BJ (cell line): Measurements from ENCODE around the gene PIGT. TPM values are rescaled to one million over a fixed set of nuclear protein-coding genes. Genes with fewer than 3 reads are reported as not detected.

Source experiments
- CTCF ChIA-PET: fragments of 350-600 bp; formaldehyde crosslinking; extraction: SDS; loops from one replicate; lab custom pipeline; 2021; ENCODE audit warnings: antibody characterized with exemption, inconsistent platforms; lab: Yijun Ruan, JAX
- POLR2A ChIA-PET: fragments of 300-600 bp; sonication (Branson Sonifier 250); formaldehyde crosslinking; extraction: SDS; loops from one replicate; lab custom pipeline; 2021; ENCODE audit warnings: antibody characterized with exemption; lab: Charles Lee
- DNase-seq: peaks from one replicate; pipeline ENCODE4 v3.0.0-alpha.2; 2011; ENCODE audit warnings: low read depth
- H3K27me3 ChIP-seq: 2 replicates; pipeline ENCODE4 v1.6.0; 2011; ENCODE audit warnings: low read length; ENCODE audit not compliant: control insufficient read depth, insufficient read depth
- H3K36me3 ChIP-seq: 2 replicates; pipeline ENCODE4 v1.5.1; 2011; ENCODE audit warnings: low read length; ENCODE audit not compliant: control insufficient read depth, insufficient read depth
- H3K4me3 ChIP-seq: 2 replicates; pipeline ENCODE4 v1.5.1; 2011; ENCODE audit warnings: low read depth, mild to moderate bottlenecking, control low read depth, low read length
- CTCF ChIP-seq: IDR thresholded peaks from 2 replicates; pipeline ENCODE4 v1.5.1; 2011; ENCODE audit warnings: low read depth, mild to moderate bottlenecking, control low read depth, inconsistent platforms, low read length, moderate library complexity; ENCODE audit not compliant: insufficient read depth
- polyA plus RNA-seq: library from polyadenylated mRNA; depleted of rRNA; stranded (reverse); fragments of >200 nt; gene quantifications from 2 replicates; pipeline ENCODE4 v1.2.3, GENCODE V29; 2011

Gene PIGT
- polyA plus RNA-seq, 1 experiment, result 236 TPM

GRCh38 chr20:45387274-45387673 is 28.7 kb upstream of the PIGT start:
- ChIA-PET CTCF (interaction anchor here (0.6 to 2.9 kb wide), 2 partner anchors 14 to 27 kb away, joined by 3 to 16 read pairs; no protein-coding TSS in a partner anchor), POLR2A (no interaction called here)
- no peak for TF ChIP-seq CTCF
- Histone ChIP-seq H3K36me3 (no peaks in the 10 kb centered on the region), H3K27me3 (no peaks in the 10 kb centered on the region), H3K4me3 (no peak overlapping the region)
- DNase-seq, result no peak

GRCh38 chr20:45390931-45391330 is 25.0 kb upstream of the PIGT start:
- H3K36me3 ChIP-seq, result no peaks in the 10 kb centered on the region
- DNase-seq, result no peak
- no peak overlapping the region for H3K4me3 ChIP-seq
- CTCF ChIA-PET, result interaction anchor here (0.6 to 1.1 kb wide), 3 partner anchors 9 to 72 kb away, joined by 3 to 5 read pairs (median 4); no protein-coding TSS in a partner anchor
- TF ChIP-seq CTCF, result no peak
- POLR2A ChIA-PET, result no interaction called here
- H3K27me3 ChIP-seq, result no peaks in the 10 kb centered on the region

- TF ChIP-seq CTCF, result no peak
- ChIA-PET POLR2A (no interaction called here), CTCF (interaction anchor here (1.0 to 1.1 kb wide), 3 partner anchors 18 to 73 kb away, joined by 3 to 5 read pairs (median 3); no protein-coding TSS in a partner anchor)
- H3K4me3 ChIP-seq, result no peak overlapping the region
- no peaks in the 10 kb centered on the region for H3K36me3 ChIP-seq
- DNase-seq, result no peak
- no peaks in the 10 kb centered on the region for H3K27me3 ChIP-seq
Observed at GRCh38 chr20:45391559-45391958, 24.4 kb upstream of the PIGT start.

GRCh38 chr20:45392733-45393132 is 23.2 kb upstream of the PIGT start:
- Histone ChIP-seq H3K27me3 (no peaks in the 10 kb centered on the region), H3K36me3 (no peaks in the 10 kb centered on the region), H3K4me3 (no peak overlapping the region)
- CTCF ChIA-PET, result interaction anchor here (0.6 to 1.2 kb wide), 4 partner anchors 13 to 48 kb away, joined by 3 to 4 read pairs (median 3); no protein-coding TSS in a partner anchor
- TF ChIP-seq CTCF, result no peak
- POLR2A ChIA-PET, result interaction anchor here (0.6 kb wide), 1 partner anchor 19 kb away, joined by 3 read pairs; no protein-coding TSS in a partner anchor
- DNase-seq, result no peak

GRCh38 chr20:45394221-45395113 is 21.5 kb upstream of the PIGT start:
- no peak overlapping the region for H3K4me3 ChIP-seq
- H3K27me3 ChIP-seq, result no peaks in the 10 kb centered on the region
- ChIA-PET CTCF (interaction anchor here (1.2 to 1.6 kb wide), 3 partner anchors 13 to 43 kb away, joined by 3 to 4 read pairs (median 4); no protein-coding TSS in a partner anchor), POLR2A (no interaction called here)
- no peaks in the 10 kb centered on the region for H3K36me3 ChIP-seq
- no peak for TF ChIP-seq CTCF
- DNase-seq, result no peak
